Activated CD4-positive, alpha-beta T cell treated with anti-CD3 and anti-CD28 coated beads, Interleukin-2, amount 50 U/mL, for 1 hour (primary cell): ENCODE results near the gene DSCAM.

Experiments
- DNase-seq: peaks from one replicate; pipeline ENCODE4 v3.0.0-alpha.2; 2020

The DSCAM gene

DNA sequence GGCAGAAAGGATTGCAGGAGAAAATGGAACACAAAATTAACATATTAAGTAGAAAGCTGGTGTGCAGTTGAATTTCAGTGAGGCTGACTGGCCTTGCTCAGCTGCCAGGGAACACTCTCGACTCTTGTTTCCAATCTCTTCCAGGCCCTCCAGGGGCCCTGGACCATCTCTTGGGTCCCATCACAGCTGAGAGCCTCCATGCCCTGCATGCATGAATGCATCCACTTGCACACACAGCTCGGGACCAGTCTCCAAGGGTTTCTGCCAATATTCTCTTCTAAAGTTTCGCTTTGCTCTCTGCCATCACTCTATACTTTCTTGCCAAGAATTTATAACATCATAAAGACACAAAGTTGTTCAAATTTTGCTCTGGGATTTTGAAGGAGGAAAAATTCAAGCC lies 200.3 kb downstream of the DSCAM start:
- no peak for DNase-seq

DNA sequence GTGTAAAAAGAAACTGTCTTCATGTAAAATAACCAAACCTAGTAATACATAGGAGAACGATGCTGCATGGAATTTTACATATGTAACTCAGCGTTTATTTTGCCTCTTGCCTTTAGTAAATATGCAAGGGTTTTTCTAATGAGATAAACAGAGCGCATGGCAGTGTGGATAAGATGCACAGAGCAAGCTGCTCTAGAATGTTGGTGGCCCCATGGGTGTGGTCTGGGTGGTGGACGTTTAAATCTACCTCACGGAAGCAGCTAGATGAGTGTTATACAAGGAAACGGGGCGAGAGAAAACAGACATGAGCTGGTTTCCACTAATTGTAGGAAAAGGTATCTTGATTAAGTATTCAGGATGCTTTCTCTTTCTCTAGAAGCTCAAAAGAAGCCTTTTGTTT lies 205.9 kb downstream of the DSCAM start:
- no peak for DNase-seq

- no peak for DNase-seq
These were observed 206.6 kb downstream of the DSCAM start for GRCh38 chr21:40640266-40640789.

DNA sequence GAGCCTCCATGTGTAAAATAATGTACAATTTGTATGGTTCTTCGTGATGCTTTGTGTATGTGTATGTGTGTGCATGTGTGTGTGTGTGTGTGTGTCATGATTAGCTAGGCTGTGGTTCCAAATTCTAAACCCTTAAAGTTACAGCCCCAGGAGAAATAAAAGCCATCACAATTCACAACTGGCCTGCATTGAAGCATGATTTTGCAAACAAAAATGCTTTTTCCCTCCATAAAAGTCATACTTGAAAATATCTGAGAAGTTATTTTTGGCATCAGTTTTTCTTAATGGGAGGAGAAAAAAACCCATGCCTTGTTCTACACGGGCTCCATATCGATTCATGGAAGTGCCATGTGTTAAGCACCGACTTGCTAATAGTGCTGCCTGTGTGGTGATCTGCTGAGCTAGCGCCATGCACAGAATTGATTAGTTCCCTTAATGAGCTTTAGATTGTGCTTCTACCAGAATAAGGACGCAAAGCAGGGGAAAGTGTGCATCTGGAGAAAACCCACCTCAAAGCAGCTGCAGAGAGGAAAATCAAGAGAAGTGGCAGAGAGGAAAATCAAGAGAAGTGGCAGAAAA lies 207.3 kb downstream of the DSCAM start:
- DNase-seq, result no peak

- no peak for DNase-seq
These were observed 208.3 kb downstream of the DSCAM start for GRCh38 chr21:40638466-40639251.

DNA sequence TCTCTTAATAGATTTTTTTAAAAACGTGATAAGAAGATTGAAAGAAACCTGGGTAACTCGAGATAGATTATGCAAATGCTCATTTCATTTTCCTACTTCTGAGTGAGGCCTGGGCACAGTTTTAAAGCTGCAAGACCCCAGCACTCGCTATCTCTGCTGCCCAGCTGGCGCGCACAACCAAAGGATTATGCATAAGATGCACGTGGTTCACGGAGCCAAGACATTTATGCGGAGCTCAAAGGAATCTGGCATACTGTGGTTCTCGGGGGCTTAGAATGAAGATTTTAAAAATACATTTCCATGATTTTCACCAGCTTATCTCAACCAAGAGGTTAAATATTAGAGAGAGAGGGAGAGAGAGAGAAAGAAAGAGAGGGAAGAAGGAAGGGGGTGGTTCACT lies 210.9 kb downstream of the DSCAM start:
- no peak for DNase-seq

- no peak for DNase-seq
These were observed 211.6 kb downstream of the DSCAM start for GRCh38 chr21:40635391-40635790.

GRCh38 chr21:40634141-40634540 lies 212.8 kb downstream of the DSCAM start:
- no peak for DNase-seq

DNA sequence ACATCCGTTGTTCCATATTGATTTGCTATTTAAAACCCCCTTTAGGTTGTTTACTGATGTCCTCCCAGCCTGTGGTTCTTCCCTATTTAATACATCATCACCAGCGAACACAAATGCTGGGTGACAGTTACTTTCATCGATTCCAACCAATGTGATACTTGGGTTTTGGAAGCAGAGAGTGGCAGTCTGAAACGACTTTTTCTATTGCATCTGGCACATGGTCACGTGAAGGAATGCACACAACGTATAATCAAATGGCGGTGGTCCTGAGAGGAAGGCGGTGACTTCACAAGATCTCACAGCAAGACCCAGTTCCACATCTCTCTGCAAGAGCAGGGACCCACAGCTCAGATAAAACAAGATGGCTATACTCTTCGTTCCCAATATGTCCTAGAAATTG lies 213.9 kb downstream of the DSCAM start:
- DNase-seq, result no peak

- DNase-seq, result no peak
These were observed 215.7 kb downstream of the DSCAM start for GRCh38 chr21:40631211-40631610.

DNA sequence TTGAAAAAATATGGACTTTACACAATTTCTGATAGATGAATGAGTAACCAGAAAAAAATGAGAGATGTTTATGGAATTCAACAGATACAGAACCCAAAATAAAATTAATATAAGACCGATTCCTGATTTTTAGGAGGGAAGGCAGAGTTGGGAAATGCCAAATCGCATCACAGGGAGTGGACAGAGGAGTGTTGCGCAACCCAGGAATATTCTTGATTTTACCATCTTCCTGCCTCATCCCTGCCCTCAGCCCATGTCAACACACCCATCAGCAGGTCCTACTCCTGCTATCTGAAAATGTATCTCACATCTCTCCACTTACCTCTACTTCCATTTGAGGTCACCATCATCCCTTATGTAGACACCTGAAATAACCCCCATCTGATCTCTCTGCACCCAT lies 221.0 kb downstream of the DSCAM start:
- no peak for DNase-seq

DNA sequence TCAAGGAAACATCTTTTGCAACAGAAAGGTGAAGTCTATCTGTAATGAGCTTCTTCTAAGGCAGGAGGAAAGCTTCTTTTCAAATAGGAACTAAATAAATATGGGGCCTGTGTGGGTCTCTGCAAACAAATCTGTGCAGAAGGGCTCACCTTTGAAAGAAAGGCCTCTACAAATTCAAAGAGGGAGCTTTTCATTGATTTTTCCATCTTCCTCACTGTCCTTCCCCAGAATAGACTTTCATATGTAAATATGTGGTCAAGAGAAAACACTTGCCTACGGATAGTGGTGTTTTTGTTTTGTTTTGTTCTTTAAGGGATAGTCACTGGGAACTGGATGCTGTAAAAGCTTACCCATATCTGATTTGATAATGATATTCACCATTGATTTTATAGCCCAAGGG lies 223.4 kb downstream of the DSCAM start:
- no peak for DNase-seq

DNA sequence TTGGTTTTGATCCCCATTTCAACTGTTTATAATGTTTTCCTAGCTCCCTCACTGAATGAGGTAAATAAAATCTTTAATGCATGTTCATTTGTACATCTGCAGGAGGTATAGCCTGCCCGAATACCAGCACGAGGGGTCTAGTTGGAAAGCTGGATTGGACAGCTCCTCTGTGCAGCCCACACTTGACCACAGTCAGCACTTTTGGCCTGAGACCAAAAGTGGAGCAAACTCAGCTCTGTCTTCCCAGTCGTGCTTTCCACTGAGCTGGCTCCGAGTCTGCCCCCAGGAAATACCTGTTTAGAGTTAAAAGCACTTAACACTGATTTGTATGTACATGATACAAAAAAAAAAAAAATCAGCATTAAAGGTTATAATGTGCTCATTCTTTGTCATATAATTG lies 224.4 kb downstream of the DSCAM start:
- DNase-seq, result no peak

GRCh38 chr21:40620386-40621145 lies 226.4 kb downstream of the DSCAM start:
- DNase-seq, result no peak

DNA sequence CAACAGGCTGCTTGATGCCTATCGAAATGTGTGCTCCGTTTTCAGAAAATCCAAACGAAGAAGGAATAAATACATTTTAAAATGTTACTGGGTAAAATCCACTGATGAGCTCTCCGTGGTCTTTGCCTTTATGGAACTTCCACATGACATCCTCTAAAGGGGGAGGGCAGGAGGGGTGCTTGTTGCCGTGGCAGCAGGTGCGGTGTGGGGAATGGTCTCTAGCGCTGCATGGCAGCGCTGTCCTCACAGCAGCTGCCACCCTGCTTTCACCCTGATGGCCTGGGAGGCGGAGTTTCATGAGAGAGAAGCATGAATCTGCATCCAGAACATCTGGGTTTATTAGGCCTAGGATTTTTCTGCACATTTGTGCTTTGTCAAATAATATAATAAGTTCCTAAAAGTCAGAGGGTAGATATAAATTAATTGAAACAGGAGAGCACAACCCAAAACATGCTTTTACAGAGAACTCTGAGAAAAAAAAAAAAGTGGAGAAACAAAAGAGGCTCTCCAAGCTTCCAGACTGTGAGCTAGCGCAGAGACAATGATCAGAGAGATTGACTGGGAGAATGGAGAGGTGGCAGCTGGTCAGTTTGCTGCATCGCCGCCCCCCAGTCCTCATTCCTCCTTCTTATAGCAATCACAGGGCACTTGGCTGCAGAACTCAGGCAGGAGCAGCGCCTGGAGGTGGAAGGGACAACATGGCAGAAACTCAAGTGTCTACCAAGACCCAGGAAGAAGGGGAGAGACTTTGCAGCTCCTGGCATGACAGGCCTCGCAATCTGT lies 228.6 kb downstream of the DSCAM start:
- no peak for DNase-seq

GRCh38 chr21:40616377-40616704 lies 230.6 kb downstream of the DSCAM start:
- no peak for DNase-seq

DNA sequence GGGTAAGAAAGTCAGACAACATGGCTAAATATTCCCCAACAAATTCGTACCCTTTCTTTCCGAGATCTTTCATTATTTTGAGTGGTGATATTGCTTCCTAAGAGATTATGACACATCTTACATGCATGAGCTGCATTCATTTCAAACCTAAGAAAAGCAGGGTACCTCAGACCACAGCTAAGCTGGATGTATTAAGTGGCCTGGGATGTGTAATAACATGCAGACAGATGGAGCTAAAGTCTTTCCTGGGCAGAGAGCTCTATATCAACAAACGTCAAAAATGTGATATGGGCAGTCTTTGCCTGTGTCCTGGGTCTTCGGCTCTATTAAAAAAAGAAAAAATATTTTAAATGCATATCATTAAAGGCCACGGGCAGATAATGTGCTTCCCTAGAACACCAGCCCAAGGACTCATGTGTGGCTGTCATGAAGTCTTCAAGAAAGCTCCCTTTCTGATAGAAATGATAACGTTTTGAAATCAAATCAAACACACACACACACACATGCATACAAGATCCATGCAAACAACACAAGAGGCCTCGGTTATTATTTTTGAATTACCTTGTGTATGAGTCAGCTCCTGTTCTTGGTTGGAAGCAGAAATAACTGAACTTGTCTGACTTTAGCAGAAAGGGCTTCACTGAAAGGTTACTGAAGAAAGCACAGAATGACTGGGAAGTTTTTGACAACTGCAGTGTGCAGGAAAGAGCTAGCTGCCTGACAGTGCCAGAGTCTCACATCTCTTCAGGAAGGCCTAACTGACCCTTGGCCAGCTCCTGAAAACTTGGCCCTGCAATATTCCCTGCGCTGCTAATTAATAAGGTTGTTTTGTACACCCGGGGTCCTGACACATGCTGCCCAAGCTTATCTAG lies 231.2 kb downstream of the DSCAM start:
- DNase-seq, result no peak

DNA sequence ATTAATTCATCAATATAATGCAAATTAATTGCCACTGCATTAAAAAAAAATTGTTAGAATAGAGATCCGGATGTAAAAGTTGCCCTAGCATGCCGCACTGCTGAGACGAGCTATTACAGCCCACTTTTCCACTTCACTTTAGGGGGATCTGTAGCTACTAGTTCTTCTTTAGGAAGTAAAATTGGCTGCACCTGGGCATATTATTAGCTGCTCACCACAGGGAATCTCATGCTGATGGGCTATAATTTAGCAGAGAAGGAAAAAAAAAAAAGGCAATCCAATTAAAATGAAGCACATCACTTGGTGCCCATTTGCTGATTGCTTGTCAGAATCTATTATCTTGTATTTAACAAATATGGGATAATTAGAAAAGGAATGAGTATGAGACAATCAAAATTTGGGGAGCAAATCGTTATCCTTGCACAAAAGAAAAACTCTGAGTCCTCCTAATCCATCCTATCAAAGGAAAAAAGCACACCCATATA lies 233.4 kb downstream of the DSCAM start:
- DNase-seq, result no peak

GRCh38 chr21:40610345-40610744 lies 236.6 kb downstream of the DSCAM start:
- no peak for DNase-seq

GRCh38 chr21:40606341-40606740 lies 240.6 kb downstream of the DSCAM start:
- no peak for DNase-seq

GRCh38 chr21:40605094-40605493 lies 241.9 kb downstream of the DSCAM start:
- DNase-seq, result no peak

DNA sequence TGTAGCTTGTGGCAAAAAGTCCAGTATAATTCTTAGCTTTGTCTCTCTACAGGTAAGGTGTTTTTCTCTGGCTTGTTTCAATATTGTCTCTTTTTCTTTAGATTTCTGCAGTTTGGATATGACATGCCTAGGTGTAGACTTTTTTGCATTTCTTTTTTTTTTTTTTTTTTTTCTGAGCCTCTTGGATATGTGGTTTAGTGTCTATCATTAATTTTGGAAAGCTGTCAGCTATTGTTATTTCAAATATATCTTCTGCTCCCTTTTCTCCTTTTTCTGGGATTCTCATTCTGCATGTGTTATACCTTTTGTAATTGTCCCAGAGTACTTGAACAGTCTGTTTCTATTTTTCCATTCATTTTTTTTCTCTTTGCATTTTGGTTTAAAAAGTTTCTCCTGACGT lies 243.2 kb downstream of the DSCAM start:
- DNase-seq, result no peak
